Measurements from ENCODE around the gene GLDC. TPM values are rescaled to one million over a fixed set of nuclear protein-coding genes. Genes with fewer than 3 reads are reported as not detected.
"Not testable (repeated sequence)": the region's sequence is repeated elsewhere in the genome, so short reads cannot be mapped to it uniquely, and the experiment has no call there.

The GLDC gene
- 1 to 10 TPM; 5.8 to 6.3 TPM for total RNA-seq

DNA sequence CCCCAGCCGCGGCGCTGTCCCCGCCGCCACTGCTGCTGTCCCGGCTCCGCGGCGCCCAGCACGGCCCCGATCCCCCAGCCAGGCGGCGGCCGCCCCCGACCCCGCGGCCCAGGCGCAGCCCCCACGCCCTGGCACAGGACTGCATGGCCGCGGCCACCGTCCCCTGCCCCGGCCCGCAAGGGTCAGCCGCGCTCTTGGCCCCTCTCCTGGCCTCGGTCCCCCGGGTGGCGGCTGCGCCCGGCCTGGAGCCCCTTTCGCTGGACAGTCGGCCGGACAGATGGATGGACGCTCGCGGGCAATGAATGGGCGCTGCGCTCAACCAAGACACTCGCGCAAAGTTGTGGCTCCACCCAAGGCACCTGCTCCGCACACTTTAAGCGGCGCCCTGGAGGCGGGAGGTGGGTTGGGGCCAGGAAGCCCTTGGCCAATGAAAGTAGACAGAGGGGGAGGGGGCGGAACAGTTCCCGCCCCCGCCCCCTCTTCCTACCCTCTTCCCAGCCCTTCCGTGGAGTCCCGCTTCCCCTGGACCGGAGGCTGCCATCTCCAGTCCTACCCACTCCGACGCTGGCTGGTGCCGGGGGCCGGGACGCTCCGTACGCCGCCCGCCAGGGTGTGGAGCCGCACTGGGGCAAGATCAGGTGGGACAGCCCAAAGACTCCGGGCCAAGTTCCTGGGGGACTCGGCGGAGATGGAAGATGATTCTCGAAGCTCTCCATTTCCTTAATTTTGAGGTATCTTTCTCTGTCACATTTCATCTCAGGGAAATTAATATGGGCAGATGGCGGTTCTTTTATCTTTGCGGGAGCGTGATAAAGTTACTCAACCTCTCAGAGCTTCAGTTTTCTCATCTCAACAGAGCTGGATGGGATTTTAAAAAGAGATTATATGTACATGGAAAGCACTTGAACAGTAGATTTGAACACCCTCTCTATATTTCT lies at the start of gene GLDC:
Gene GLDC, minus strand, starts transcription at position 375 of the 938 bp plus-strand sequence. Its CDS starts 230 bp downstream, at position 145.
- DNase-seq = peak; percentile 58
- no peaks in the 10 kb centered on the region for H3K36me3 Mint-ChIP-seq
- ATAC-seq = peak; percentile 86
- peak within 1 kb of the TSS; percentile 76 for H3K4me3 Mint-ChIP-seq
- H3K9me3 Mint-ChIP-seq (ENCODE audit: low read depth) = no peaks in the 10 kb centered on the region
- no peak within 1 kb of the TSS for H3K27ac Mint-ChIP-seq
- peaks cover 64% of the 10 kb centered on the region for H3K27me3 Mint-ChIP-seq
- CTCF ChIA-PET = interaction anchor here (1.3 kb wide), 2 partner anchors 22 to 77 kb away, joined by 4 to 5 read pairs; no protein-coding TSS in a partner anchor
- peaks cover 23% of the 10 kb centered on the region for H3K4me1 Mint-ChIP-seq

DNA sequence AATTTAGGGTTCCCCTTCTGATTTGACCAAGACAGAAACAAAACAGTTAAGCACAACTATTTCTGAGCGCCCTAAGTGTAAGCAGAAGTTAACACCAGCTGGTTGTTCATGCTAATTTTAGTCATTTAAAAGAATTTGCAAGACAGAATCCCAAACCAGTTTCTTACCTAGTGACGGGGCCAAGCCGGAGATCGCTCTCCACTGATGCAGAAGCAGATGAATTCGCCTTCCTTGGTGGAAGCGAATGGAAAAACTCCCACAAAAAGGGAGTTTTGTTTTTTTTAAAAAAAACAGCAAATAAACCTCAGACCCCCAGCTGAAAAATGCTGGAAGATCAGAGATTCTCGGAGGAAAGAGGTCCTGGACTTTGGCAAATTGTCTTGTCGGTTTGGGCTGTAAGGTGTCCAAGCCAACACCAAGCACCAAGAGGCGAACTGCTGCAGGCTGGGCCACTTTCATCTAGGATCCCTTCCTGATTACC lies 47.4 kb upstream of the GLDC start:
- no peak for DNase-seq
- Mint-ChIP-seq H3K4me1 (peaks cover 5% of the 10 kb centered on the region), H3K27ac (no peak overlapping the region), H3K9me3 (ENCODE audit: low read depth) (no peaks in the 10 kb centered on the region), H3K36me3 (no peaks in the 10 kb centered on the region), H3K27me3 (no peaks in the 10 kb centered on the region), H3K4me3 (no peak overlapping the region)
- no peak for ATAC-seq
- CTCF ChIA-PET = no interaction called here

DNA sequence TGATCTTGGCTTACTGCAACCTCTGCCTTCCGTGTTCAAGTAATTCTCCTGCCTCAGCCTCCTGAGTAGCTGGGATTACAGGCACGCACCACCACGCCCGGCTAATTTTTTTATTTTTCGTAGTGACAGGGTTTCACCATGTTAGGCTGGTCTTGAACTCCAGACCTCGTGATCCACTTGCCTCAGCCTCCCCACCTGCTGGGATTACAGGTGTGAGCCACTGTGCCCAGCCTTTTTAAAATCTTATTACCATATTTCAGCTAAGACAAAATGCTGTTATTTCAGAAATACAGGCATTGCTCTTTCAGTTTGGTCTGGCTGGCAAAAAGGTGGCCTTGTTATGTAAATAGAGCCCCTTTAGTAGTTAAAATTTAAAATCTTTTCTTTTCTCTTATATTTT lies 46.9 kb upstream of the GLDC start:
- CTCF ChIA-PET = no interaction called here
- no peak for DNase-seq

DNA sequence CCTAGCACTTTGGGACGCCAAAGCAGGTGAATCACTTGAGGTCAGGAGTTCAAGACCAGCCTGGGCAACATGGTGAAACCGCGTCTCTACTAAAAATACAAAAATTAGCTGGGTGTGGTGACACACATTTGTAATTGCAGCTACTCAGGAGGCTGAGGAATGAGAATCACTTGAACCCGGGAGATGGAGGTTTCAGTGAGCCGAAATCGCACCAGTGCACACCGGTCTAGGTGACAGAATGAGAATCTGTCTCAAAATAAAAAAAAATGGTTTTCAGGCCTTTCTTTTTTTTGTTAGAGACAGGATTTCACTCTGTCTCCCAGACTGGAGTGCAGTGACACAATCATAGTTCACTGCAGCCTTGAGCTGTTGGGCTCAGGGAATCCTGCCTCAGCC lies 45.1 kb upstream of the GLDC start:
- H3K9me3 Mint-ChIP-seq (ENCODE audit: low read depth); H3K27me3 Mint-ChIP-seq; H3K4me3 Mint-ChIP-seq; H3K36me3 Mint-ChIP-seq; H3K27ac Mint-ChIP-seq; H3K4me1 Mint-ChIP-seq; DNase-seq; ATAC-seq: not testable (repeated sequence)
- CTCF ChIA-PET = interaction anchor here (1.1 kb wide), 1 partner anchor 9 kb away, joined by 5 read pairs; no protein-coding TSS in a partner anchor

More for the DNA sequence above, 46.9 kb upstream of the GLDC start:
- no peaks in the 10 kb centered on the region for H3K9me3 Mint-ChIP-seq (ENCODE audit: low read depth)
- ATAC-seq = no peak
- H3K36me3 Mint-ChIP-seq = no peaks in the 10 kb centered on the region
- peaks cover 5% of the 10 kb centered on the region for H3K4me1 Mint-ChIP-seq
- H3K27ac Mint-ChIP-seq = no peak overlapping the region
- H3K27me3 Mint-ChIP-seq = no peaks in the 10 kb centered on the region
- H3K4me3 Mint-ChIP-seq = no peak overlapping the region

DNA sequence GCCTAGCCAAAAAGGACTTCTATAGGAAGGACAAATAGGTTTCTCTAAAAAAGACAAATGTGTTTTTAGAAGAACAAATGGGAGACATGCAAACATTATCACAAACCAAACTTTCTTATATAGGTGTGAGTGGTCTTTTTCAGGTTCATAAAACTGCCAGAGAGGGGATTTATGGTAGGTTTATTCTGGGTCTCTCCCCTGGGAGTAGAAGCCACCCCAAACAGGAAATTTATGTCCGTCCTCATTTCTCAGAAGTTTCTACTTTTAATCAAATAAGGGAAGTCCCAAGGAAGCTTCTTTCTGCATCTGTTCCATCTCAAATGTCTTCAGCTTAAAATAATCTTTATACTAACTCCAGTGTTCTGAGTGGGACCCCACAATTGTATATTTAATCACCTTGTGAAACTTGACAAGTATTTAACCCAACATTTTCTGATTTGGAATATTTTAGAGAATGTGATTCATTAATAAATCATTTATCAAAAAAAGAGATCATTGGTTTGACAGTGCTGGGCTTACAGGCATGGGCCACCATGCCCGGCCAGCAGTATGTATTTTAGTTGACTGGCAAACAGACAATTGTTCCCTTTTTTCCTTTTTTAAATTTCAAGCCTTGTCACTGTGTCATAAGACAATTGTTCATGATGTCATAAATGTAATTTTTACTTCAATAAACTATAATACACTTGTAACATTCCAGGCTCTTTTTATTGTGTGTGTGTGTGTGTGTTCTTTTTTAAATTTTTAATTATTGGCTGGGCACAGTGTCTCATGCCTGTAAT lies 44.6 kb upstream of the GLDC start:
- no peak for DNase-seq
- H3K27me3 Mint-ChIP-seq = no peaks in the 10 kb centered on the region
- CTCF ChIA-PET = interaction anchor here (1.1 kb wide), 1 partner anchor 8 kb away, joined by 5 read pairs; no protein-coding TSS in a partner anchor
- H3K9me3 Mint-ChIP-seq (ENCODE audit: low read depth) = no peaks in the 10 kb centered on the region
- no peak overlapping the region for H3K4me3 Mint-ChIP-seq
- H3K4me1 Mint-ChIP-seq = peaks cover 5% of the 10 kb centered on the region
- ATAC-seq = no peak
- no peaks in the 10 kb centered on the region for H3K36me3 Mint-ChIP-seq
- no peak overlapping the region for H3K27ac Mint-ChIP-seq

DNA sequence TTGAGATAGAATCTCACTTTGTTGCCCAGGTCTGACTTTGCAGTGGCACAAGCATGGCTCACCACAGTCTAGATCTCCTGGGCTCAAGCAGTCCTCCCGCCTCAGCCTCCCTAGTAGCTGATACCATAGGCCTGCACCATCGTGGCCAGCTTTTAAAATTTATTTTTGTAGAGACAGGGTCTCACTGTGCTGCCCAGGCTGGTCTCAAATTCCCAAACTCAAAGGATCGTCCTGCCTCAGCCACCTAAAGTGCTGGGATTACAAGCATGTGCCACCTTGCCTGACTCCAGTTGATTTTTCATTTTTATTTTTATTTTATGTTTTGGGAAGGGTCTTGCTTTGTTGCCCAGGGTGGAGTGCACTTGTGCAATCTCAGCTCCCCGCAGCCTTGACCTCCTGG lies 41.7 kb upstream of the GLDC start:
- Mint-ChIP-seq H3K27me3 (no peaks in the 10 kb centered on the region), H3K4me1 (peaks cover 20% of the 10 kb centered on the region)
- no peak for DNase-seq

DNA sequence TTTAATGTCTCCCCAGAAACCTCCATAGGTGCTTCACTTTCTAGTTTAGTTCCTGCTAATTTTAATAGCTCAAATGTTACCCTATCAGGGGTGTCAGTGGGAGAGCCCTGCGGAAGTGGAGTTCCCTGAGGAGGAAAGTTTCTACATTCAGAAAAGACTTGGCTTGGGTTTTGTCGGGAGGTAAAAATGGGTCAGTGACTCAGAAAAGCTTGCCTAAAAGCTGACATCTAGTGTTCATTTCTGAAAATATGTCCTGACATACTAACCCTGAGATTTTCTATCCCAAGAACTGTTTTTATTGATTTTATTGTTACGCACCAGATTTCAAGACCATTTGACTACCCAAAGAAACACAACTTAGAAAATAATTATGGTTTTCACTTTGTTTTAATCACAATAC lies 40.9 kb upstream of the GLDC start:
- peaks cover 3% of the 10 kb centered on the region for H3K36me3 Mint-ChIP-seq
- H3K4me1 Mint-ChIP-seq = peaks cover 20% of the 10 kb centered on the region
- H3K27me3 Mint-ChIP-seq = no peaks in the 10 kb centered on the region
- ATAC-seq = no peak
- DNase-seq = no peak
- H3K9me3 Mint-ChIP-seq (ENCODE audit: low read depth) = no peaks in the 10 kb centered on the region
- CTCF ChIA-PET = interaction anchor here (1.2 to 2.7 kb wide), 2 partner anchors 17 to 101 kb away, joined by 4 to 11 read pairs; no protein-coding TSS in a partner anchor
- H3K27ac Mint-ChIP-seq = no peak overlapping the region
- H3K4me3 Mint-ChIP-seq = no peak overlapping the region

More for the DNA sequence above, 41.7 kb upstream of the GLDC start:
- ATAC-seq = no peak
- H3K9me3 Mint-ChIP-seq (ENCODE audit: low read depth) = no peaks in the 10 kb centered on the region
- CTCF ChIA-PET = interaction anchor here (0.7 to 2.7 kb wide), 3 partner anchors 16 to 102 kb away, joined by 3 to 11 read pairs (median 4); no protein-coding TSS in a partner anchor
- no peak overlapping the region for H3K27ac Mint-ChIP-seq
- no peak overlapping the region for H3K4me3 Mint-ChIP-seq
- H3K36me3 Mint-ChIP-seq = peaks cover 3% of the 10 kb centered on the region

DNA sequence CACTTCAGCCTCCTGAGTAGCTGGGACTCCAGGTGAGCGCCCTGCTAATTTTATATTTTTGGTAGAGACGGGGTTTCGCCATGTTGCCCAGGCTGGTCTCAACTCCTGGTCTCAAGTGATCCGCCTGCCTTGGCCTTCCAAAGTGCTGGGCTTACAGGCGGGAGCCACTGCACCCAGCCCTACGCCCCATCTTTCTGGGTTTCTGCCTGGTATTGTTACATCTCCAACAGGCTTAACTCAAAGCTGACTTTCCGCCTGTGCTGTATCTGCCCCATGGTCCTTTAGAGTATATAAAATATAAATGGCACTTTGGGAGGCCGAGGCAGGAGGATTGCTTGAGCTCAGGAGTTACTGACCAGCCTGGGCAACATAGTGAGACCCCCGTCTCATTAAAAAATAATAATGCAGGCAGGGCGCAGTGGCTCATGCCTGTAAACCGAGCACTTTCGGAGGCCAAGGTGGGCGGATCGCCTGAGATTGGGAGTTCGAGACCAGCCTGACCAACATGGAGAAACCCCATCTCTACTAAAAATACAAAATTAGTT lies 36.5 kb upstream of the GLDC start:
- peak; percentile 3 for ATAC-seq
- H3K9me3 Mint-ChIP-seq (ENCODE audit: low read depth) = no peaks in the 10 kb centered on the region
- H3K4me3 Mint-ChIP-seq = peak overlapping the region; percentile 92
- no peak for DNase-seq
- H3K36me3 Mint-ChIP-seq = peaks cover 3% of the 10 kb centered on the region
- CTCF ChIA-PET = interaction anchor here (0.9 to 2.1 kb wide), 7 partner anchors 9 to 327 kb away, joined by 3 to 13 read pairs (median 4); partner anchors contain the start of genes KDM4C and UHRF2
- no peaks in the 10 kb centered on the region for H3K27me3 Mint-ChIP-seq
- H3K27ac Mint-ChIP-seq = peak overlapping the region; percentile 99
- peaks cover 20% of the 10 kb centered on the region for H3K4me1 Mint-ChIP-seq

DNA sequence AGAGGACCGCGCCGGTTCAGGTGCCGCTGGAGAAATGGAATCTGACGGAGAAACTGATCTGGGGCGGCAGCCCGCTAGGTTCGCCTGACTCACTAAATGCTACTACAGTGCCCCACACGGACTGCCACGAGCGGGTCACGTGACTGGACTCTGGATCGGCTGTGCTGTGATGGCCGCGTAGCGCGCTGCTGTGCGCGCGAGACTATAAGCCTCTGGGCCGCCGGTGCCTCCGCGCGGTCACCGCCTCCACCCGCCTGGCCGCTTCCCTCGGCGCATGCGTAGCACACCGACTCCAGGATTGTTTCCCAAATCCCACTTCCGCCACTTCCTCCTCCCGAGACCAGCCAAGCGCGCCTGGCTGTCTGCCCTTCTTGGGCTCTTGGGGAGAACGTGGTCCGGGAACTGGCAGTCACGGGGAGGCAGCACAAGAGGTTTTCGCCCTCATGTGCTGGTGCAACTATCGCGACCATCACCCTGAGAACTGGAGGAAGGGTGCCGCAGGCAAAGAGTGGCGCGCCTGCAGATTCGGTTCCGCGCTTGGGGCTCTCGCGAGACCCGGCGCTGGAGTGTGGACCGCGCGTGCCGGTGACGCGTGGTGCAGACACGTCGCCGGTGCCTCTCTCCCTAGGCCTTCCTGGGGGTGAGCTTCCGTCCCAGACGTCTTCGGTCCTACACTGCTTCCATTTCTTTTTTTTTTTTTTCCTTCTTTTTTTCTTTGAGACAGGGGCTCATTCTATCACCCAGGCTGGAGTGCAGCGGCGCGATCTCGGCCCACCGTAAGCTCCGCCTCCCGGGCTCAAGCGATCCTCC lies 35.8 kb upstream of the GLDC start:
- DNase-seq (peak; percentile 96), ATAC-seq (peak; percentile 90)
- Mint-ChIP-seq H3K27me3 (no peaks in the 10 kb centered on the region), H3K36me3 (peaks cover 3% of the 10 kb centered on the region), H3K4me1 (peaks cover 20% of the 10 kb centered on the region), H3K4me3 (peak overlapping the region; percentile 92), H3K9me3 (ENCODE audit: low read depth) (no peaks in the 10 kb centered on the region), H3K27ac (peak overlapping the region; percentile 99)
- CTCF ChIA-PET = interaction anchor here (0.9 to 2.1 kb wide), 8 partner anchors 10 to 326 kb away, joined by 3 to 13 read pairs (median 4); partner anchors contain the start of genes KDM4C and UHRF2

DNA sequence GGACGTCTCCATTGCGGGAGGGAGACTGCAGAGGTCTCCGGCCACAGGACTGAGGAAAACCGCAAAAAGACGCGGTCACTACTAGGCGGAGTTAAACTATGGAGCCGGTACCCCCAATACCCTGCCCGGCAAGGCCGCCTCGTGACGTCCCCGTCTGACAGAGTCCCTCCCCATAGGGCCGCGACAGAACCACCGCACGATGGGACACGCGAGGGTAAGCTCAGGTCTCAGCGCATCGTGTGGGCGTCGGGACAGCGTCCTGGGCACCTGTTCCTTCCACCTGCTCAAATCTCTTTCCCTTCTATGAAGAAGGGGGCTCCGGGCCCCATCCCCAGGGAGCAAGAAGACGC lies 35.2 kb upstream of the GLDC start:
- H3K27ac Mint-ChIP-seq = peak overlapping the region; percentile 99
- peak overlapping the region; percentile 92 for H3K4me3 Mint-ChIP-seq
- peaks cover 20% of the 10 kb centered on the region for H3K4me1 Mint-ChIP-seq
- ATAC-seq = peak; percentile 56
- H3K9me3 Mint-ChIP-seq (ENCODE audit: low read depth) = no peaks in the 10 kb centered on the region
- H3K27me3 Mint-ChIP-seq = no peaks in the 10 kb centered on the region
- peaks cover 3% of the 10 kb centered on the region for H3K36me3 Mint-ChIP-seq
- DNase-seq = peak; percentile 85
- CTCF ChIA-PET = interaction anchor here (1.9 kb wide), 1 partner anchor 95 kb away, joined by 5 read pairs; no protein-coding TSS in a partner anchor

DNA sequence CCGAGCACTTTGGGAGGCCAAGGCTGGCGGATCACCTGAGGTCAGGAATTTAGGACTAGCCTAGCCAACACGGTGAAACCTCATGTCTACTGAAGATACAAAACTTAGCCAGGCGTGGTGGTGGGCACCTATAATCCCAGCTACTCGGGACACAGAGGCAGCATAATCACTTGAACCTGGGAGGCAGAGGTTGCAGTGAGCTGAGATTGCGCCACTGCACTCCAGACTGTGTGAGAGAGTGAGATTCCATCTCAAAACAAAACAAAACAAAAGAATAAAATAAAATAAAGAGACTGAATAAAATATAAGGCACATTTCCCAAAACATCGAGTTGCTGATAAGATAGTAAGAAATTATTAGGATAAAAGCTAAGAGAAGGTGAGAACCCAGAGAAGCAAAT lies 32.3 kb upstream of the GLDC start:
- ATAC-seq (no peak), DNase-seq (no peak)
- H3K4me3 Mint-ChIP-seq = no peak overlapping the region
- CTCF ChIA-PET = interaction anchor here (0.8 to 2.1 kb wide), 2 partner anchors 10 to 22 kb away, joined by 4 to 8 read pairs; no protein-coding TSS in a partner anchor
- peaks cover 1% of the 10 kb centered on the region for H3K36me3 Mint-ChIP-seq
- no peak overlapping the region for H3K27ac Mint-ChIP-seq
- no peaks in the 10 kb centered on the region for H3K27me3 Mint-ChIP-seq
- peaks cover 12% of the 10 kb centered on the region for H3K4me1 Mint-ChIP-seq
- H3K9me3 Mint-ChIP-seq (ENCODE audit: low read depth) = no peaks in the 10 kb centered on the region

DNA sequence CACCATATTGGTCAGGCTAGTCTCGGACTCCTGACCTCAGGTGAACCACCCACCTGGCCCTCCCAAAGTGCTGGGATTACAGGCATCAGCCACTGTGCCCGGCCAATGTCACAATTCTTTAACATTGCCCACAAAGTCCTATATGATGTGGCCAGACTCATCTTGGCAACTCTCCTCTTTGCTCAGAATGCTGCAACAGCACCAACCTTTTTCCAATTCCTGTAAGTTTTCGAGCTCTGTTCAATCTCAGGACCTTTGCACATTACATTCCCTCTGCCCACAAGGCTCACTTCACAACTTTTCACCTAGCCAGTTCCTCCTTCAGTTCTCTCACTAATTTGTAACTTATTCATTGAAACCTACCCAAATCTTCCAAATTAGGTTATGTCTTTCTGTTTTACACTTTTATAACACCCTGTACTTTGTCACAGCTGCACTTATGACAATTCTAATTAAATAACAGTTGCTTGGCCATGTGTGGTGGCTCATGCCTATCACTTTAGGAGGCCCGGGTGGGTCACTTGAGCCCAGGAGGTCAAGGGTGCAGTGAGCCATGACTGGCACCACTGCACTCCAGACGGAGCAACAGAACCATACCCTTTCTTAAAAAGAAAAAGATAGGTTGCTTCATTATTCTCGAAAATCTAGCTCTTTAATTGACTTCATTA lies 30.9 kb upstream of the GLDC start:
- no peaks in the 10 kb centered on the region for H3K36me3 Mint-ChIP-seq
- no peak for ATAC-seq
- H3K27ac Mint-ChIP-seq = no peak overlapping the region
- H3K27me3 Mint-ChIP-seq = no peaks in the 10 kb centered on the region
- H3K9me3 Mint-ChIP-seq (ENCODE audit: low read depth) = no peaks in the 10 kb centered on the region
- no peak overlapping the region for H3K4me3 Mint-ChIP-seq
- H3K4me1 Mint-ChIP-seq = peaks cover 9% of the 10 kb centered on the region
- no peak for DNase-seq
- CTCF ChIA-PET = interaction anchor here (0.6 to 2.1 kb wide), 2 partner anchors 9 to 28 kb away, joined by 6 to 8 read pairs; no protein-coding TSS in a partner anchor

Data from activated CD8-positive, alpha-beta memory T cell treated with anti-CD3 and anti-CD28 coated beads, Interleukin-2, amount 10 ng/mL, durations not matched to agents 7 days and 5 days (primary cell).